ENCODE results near the gene TRAPPC2L.
"Not testable (repeated sequence)": the region's sequence is repeated elsewhere in the genome, so short reads cannot be mapped to it uniquely, and the experiment has no call there.

Gene TRAPPC2L

DNA sequence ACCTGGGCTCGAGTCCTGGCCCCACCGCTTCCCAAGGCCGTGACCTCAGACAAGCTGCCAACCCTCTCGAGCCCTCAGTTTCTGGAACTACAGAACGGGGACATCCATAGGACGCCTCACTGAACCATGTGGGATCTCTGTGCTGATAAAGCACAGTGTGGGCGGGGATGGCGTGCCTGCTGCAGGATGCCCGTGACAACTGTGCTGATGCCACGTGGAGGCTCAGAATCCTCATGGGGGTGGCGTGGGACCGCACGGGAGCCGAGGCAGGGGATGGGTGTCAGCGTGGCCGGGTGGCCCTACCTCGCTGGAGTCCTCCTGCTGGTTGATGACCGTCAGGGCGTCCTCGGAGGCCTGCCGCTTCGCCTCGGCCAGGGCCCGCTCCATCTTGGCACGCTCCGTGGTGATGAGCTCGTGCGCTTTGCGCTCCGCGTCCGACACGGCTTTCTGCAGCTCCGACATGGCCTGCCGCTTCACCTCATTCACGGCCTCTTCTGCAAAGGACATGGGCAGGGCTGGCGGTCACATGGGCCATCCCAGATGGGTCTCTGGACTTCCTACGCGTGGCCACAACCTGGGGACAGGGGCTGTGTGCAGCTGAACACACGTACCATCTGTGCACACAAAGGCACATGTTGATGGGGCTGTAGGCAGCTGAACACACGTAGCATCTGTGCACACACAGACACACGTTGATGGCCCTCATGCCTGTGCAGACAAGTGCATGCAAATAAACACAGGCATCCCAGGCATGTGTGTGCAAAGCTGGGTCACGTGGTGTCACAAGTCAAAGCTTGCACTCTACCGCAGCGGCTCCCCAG is 22.2 kb downstream of the TRAPPC2L start:
- no peak for DNase-seq

DNA sequence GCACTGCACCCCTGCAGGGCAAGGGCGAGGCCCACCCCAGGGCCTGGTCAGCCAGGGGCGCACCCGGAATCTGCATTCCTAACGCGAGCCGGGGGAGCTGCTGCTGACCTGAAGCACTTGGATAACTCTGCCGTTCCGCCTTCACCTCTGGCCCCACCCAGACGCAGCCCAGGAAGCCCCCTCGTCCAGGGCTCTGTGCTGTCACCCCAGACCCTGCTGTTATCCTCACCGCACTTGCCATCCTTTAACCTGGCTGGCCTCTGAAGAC is 22.8 kb downstream of the TRAPPC2L start:
- no peak for DNase-seq

- DNase-seq, result no peak
These were observed 23.5 kb downstream of the TRAPPC2L start for GRCh38 chr16:88880226-88881006.

DNA sequence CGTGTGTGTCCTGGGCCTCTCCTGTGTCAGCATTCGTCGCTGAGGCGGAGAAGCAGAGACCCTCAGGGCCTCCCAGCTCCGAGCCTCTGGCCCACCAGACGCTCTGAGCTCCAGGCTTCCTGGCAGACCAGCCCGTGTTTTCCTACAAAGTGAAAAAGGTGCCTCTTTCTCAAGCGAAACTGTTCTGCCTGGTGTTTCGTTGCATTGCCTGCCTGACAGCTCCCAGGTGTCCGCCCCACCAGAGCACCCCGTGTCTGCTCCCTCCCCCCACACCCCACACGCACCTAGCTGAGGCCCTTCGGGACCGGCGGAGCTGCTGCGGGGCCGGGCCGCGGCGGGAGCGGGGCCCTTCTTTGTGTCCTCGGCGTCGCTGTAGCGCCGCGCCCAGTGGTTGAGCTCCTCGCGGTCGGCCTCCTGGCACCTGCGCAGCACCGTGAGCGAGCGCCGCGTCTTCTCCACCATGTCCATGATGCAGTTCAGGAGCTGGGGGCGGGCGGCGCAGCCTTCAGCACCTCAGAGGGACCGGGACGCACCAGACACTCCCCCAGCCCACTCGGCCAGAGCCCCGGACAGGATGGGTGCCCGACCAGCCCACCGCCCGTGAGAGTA is 24.2 kb downstream of the TRAPPC2L start:
- no peak for DNase-seq

- DNase-seq, result no peak
These were observed 24.9 kb downstream of the TRAPPC2L start for GRCh38 chr16:88881675-88882357.

DNA sequence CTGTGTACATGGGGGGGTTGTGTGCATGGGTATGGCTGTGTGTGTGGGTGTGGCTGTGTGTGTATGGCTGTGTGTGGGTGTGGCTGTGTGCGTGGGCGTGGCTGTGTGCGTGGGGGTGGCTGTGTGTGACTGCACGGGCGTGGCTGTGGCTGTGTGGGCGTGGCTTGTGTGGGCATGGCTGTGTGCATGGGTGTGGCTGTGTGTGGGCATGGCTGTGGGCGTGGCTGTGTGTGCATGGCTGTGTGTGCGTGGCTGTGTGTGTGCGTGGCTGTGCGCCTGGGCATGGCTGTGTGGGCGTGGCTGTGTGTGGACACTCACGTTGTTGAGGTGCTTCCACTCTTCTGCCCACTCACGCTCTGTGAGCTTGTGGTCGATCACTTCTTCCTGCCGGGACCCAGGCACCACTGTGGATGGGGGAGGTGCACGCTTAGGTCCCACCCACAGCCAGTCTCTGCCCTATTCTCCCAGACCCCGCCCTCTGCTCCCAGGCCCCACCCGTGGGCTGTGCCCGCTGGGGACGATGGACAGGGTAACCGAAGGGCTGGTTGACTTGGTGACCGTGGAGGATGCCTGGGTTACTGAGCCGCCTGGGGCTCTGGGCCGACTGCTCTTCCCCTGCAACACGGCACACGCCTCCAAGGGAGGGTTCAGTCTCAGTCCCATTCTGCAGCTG is 25.6 kb downstream of the TRAPPC2L start:
- no peak for DNase-seq

GRCh38 chr16:88883117-88883895 is 26.4 kb downstream of the TRAPPC2L start:
- no peak for DNase-seq

GRCh38 chr16:88883946-88884345 is 27.0 kb downstream of the TRAPPC2L start:
- no peak for DNase-seq

DNA sequence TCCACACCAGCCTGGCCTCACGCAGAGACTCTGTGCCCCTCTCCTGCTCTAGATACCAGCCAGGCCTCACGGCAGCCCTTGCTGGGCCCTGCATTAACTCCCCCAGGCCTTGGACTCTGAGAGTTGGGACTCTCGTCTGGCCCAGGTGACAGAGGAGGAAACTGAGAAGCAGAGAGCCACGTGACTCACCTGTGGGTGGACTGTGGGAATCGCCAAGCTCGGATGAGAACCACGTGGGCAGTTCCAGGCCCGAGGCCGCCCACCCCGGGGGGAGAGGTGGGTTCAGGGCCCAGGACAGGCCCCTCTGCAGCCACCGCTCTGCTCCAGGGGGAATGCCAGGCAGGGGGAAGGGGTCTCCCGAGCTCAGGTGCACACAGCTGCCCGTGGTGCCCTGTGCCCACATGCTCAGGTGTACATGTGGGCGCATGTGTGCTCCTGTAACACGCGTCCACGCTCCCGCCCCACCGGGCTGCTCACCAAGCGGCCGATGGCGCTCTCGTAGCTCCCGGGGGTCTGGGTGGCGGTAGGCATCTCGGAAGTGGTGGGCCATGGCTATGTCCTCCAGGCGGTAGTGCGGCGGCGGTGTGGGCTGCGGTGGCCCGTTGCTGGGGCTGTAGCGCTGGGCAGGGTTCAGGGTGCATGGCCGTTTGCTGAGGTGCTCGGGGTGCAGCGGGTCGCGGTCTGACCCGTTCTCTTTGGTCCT is 27.8 kb downstream of the TRAPPC2L start:
- DNase-seq, result no peak

GRCh38 chr16:88885693-88886280 is 28.9 kb downstream of the TRAPPC2L start:
- DNase-seq, result no peak

GRCh38 chr16:88886420-88886844 is 29.5 kb downstream of the TRAPPC2L start:
- no peak for DNase-seq

DNA sequence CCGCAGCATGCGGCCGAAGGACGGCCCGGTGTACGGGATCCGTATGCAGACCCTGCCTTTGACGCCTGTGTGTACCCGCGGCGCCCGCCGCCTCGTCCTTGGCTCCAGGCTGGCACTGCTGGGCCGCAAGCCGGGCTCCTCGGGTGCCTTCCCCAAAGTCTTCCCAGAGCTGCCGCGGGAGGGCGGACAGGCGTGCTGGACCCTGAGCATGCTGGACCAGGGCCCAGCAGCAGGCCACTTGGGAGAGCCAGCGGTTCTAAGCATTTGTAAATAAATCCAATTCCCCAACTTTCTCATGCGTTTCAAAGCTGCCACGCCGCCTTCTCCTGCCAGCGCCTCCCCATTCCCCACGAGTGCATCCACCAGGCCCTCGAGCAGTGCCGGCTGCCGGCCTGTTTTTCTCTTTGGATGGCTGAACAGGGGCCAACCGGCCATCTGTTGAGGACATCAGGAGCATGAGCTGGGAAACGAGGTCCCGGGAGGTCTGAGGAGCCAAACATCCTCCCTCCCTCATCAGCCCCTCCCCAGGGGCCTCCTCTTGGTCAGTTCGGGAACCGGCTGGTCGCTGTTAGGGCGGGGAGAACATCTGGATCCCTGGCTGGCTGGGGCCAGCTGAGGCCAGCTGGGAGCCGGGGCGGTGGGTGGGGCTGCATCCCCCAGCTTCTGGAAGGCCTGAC is 30.1 kb downstream of the TRAPPC2L start:
- no peak for DNase-seq

- DNase-seq, result no peak
These were observed 31.1 kb downstream of the TRAPPC2L start for GRCh38 chr16:88888057-88888456.

DNA sequence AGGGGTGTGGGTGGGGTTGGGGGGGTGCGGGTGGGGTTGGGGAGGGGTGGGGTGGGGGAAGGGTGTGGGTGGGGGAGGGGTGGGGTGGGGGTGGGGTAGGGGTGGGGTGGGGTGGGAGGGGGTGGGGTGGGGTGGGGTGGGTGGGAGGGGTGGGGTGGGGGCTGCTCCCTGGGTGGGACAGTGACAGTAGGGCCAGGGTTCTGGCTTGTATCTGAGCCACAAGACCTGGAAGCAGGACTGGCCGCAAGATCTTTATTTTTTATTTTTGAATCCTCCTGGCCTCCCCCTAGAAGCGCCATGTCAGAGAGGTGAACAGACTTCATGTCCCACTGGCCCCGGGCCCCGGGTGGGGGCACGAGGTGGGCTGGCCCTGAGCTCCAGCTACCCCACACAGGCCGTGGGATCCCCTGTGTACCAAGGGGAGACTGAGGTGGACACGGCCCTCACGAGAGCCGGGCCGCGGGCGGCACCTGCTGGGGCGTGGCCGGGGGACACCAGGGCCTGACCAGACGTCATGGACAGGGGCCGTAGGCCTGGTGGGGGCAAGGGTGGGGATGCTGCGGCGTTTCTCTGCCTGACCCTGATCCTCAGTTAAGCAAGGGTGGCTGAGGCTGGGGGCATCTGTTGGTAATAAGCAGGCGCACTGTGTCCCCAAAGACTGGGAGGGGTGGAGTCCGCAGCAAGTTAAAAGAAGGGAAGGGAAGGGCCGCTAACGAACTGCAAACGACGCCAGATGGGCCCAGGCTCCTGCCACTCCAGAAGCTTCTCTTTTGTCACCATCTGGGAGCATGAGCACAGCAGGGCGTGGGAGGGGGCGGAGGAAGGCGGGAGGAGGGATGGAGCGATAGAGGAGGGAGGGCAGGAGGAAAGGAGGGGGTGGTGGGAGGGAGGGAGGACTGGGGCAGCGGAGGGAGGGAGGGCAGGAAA is 31.8 kb downstream of the TRAPPC2L start:
- DNase-seq, result no peak

GRCh38 chr16:88889702-88890352 is 32.9 kb downstream of the TRAPPC2L start:
- not testable (repeated sequence) for DNase-seq

DNA sequence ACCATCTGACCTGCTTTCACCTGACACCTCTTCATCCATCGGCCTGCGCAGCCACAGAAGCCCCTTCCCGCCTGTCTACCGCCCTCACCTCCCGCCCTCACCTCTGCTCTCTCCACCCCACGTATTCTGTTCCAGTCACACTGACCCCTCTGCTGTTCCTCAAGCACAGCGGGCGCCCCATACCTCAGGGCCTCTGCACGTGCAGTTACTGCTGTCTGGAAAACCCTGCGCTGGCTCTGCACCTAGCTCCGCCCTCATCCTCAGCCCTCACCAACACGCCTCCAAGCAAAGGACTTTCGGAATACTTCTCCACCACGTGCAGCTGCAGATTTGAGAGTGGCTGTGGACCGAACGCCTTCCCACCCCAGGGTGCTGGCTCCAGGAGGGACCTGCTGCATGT is 34.2 kb downstream of the TRAPPC2L start:
- no peak for DNase-seq

DNA sequence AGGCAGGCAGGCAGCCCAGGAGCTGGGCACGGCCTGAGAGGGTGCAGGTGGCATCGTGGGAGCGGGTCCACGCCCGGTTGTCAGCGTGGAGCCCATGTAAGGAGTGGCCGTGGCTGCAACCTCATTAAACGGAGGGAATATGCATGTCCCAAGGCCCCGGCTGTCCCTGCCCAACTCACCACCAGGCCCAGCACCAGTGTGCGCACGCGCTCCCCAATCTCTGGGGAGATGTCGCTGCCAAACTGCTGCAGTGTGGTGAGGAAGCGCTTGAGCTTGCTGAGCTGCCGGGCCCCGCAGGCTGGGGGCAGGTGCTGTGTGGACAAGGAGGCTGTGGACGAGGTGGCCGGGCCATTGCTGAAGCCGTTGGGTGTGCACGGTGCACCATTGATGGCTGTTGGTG is 35.1 kb downstream of the TRAPPC2L start:
- no peak for DNase-seq

DNA sequence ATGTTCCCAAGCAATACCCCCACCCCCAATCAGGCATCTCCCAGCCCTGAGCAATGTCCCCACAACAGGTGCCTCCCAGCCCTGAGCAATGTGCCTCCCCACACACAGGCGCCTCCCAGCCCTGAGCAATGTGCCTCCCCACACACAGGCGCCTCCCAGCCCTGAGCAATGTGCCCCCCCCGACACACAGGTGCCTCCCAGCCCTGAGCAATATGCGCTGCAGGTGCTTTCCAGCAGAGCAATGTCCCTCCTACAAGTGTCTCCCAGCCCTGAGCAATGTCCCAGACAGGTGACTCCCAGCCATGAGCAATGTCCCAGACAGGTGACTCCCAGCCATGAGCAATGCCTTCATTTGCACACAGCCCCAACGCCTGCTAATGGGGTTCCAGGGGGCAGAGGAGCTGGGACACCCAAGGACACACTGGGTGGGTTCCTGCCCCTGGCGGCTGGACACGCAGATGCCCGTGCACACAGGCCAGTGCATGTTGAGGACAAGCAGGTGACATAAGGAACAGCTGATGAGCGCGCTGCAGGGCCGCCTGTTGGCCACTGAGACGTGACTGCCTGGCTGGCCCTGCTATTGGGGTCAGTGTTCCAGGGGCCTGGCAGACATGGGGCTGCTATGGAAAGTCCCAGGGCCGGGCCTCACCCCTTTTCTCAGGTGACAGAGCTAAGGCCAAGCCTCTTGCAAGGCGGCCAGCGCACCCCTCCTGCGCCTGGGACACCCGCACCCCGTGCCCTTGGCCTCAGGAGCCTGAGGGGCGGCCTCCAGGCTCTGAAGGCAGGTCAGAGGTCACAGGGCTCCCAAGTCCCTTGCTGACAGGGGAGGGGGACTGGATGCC is 36.4 kb downstream of the TRAPPC2L start:
- no peak for DNase-seq
